Esophagus squamous epithelium (tissue), 4 donors: ENCODE data around the gene TSC2.
"Not testable (repeated sequence)": the region's sequence is repeated elsewhere in the genome, so short reads cannot be mapped to it uniquely, and the experiment has no call there.

Source experiments
- CTCF ChIP-seq, 6 experiments: fragments of 450-650 bp in 4 of 6; fragments of 200-600 bp in 2 of 6; sonication (generic) in 2 of 6; IDR thresholded peaks; one replicate each; pipeline ENCODE4 v1.5.1; 2016 to 2019; ENCODE audit warnings: antibody characterized with exemption in 6 of 6, mild to moderate bottlenecking in 4 of 6, moderate library complexity in 4 of 6
- POLR2A ChIP-seq, 4 donors: fragments of 450-650 bp; IDR thresholded peaks; one replicate each; pipeline ENCODE4 v1.6.1; 2017; ENCODE audit warnings: antibody characterized with exemption in 4 of 4, mild to moderate bottlenecking in 4 of 4, moderate library complexity in 3 of 4

DNA sequence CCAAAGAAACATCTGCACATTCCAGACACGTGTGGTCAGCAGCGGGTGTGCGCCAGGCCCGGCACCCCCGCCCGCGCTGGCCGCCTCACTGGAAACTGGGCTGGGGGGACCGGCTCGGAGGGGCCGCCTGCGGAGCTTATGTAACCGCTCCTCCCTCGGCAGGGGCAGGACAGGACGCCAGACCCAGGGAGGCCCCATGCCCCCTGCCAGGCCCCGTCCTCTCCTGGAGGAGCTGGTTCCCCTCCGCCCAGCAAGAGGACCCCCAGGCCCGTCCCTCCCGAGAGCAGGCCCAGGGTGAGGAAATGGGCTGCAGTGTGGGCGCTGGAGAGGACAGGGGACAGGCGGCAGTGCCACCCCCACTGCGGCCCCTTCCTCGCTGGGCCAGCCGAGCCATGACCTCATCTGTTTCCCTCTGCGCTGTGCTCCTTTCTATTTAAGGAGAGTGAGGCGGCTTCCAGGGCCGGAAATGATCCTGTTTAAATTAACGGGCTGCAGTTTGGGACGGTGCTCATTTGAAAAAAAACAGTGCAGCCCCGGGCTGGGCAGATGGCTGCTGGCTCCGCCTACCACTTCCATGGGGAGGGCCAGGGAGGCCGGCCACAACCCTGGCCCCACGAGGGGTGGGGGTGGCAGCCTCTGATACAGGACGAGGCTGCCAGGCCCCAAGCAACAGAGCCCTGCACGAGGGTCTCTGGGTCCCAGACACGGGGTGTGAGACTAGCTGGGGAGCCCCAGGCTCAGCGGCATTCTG, 77.1 kb downstream of the TSC2 start:
- not testable (repeated sequence) for TF ChIP-seq CTCF (IDR thresholded peaks at IDR 0.05)
- TF ChIP-seq POLR2A (IDR thresholded peaks at IDR 0.05) = peak in 1 of 4 donors; percentile 22
